Activated CD4-positive, alpha-beta T cell treated with anti-CD3 and anti-CD28 coated beads, Interleukin-2, amount 10 ng/mL, durations not matched to agents 7 days and 5 days (primary cell): Measurements from ENCODE around the gene COL6A2. TPM values are rescaled to one million over a fixed set of nuclear protein-coding genes. Genes with fewer than 3 reads are reported as not detected.

Experiments
- CTCF ChIA-PET: fragments of 350-600 bp; sonication (Branson Sonifier 250); formaldehyde crosslinking; loops from one replicate; lab custom pipeline; 2021; ENCODE audit warnings: antibody characterized with exemption; lab: Charles Lee
- POLR2A ChIA-PET: fragments of 350-600 bp; sonication (Branson Sonifier 250); formaldehyde crosslinking; loops from one replicate; lab custom pipeline; 2021; ENCODE audit warnings: antibody characterized with exemption; lab: Charles Lee
- DNase-seq: peaks from one replicate; pipeline ENCODE4 v3.0.0-alpha.2; 2020
- H3K27ac Mint-ChIP-seq: one replicate; pipeline ENCODE4 v1.8.0; 2021; ENCODE audit warnings: mild to moderate bottlenecking, moderate library complexity, mixed read lengths
- H3K27me3 Mint-ChIP-seq: one replicate; pipeline ENCODE4 v1.8.0; 2021; ENCODE audit warnings: mixed read lengths
- H3K36me3 Mint-ChIP-seq: one replicate; pipeline ENCODE4 v1.8.0; 2021; ENCODE audit warnings: low read depth, mixed read lengths
- H3K4me1 Mint-ChIP-seq: one replicate; pipeline ENCODE4 v1.8.0; 2021; ENCODE audit warnings: mixed read lengths
- H3K4me3 Mint-ChIP-seq: one replicate; pipeline ENCODE4 v1.8.0; 2021; ENCODE audit warnings: mild to moderate bottlenecking, moderate library complexity, mixed read lengths
- H3K9me3 Mint-ChIP-seq: one replicate; pipeline ENCODE4 v1.8.0; 2021; ENCODE audit warnings: mixed read lengths
- total RNA-seq, 2 experiments: library from RNA; stranded (reverse); gene quantifications; one replicate each; pipeline ENCODE4 v1.2.3, GENCODE V29; 2021

The COL6A2 gene
- 1 to 10 TPM; 2.3 to 2.5 TPM for total RNA-seq

DNA sequence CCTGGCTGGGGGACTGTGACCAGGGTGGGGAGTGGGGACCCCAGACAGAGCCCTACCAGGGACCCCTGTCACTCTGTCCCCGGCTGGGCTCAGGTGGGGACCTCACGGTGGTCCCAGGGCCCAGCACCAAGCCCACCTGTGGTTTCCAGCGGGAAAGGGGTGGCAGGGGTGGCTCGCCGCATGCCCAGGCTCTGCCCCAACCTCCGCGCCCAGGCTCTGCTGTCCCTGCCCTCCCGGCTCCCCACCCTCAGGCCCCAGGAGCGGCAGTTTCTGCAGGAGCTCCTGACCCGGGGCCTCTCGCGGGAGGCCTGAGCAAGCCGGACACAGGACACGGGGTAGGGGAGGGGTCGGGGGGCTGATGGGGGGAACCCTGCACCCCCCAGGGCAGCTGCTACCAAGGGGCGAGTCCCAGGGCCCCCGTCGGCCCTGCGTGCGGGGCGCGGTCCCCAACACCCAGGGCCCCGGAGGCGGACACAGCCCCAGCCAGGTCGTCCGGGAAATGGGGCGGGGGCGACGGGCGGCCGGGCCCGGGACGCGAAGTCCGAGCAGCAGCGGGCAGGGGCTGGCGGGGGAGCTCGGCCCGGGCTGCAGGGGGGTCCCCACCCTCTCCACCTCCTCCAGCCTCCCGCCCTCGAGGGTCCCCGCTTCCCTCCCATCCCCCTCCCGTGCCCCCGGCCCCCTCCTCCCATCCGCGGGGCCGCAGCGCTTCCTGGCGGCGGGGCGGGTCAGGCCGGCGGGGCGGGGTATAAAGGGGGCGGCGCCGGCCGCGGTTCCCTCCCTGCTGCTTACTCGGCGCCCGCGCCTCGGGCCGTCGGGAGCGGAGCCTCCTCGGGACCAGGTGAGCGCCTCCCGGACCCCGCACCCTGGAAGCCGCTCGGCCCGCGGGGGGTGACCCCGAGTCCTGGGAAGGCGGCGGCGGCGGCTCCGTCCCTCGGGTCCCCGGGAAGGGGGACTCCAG is at the start of gene COL6A2:
COL6A2 (plus strand) TSS at position 777 of the 958 bp plus-strand sequence.
- H3K4me3 Mint-ChIP-seq, result peak within 1 kb of the TSS; percentile 41
- H3K27ac Mint-ChIP-seq, result no peak within 1 kb of the TSS
- peaks cover 2% of the 10 kb centered on the region for H3K4me1 Mint-ChIP-seq
- peak; percentile 41 for DNase-seq
- peaks cover 3% of the 10 kb centered on the region for H3K9me3 Mint-ChIP-seq
- CTCF ChIA-PET, result no interaction called here
- H3K27me3 Mint-ChIP-seq, result peaks cover 31% of the 10 kb centered on the region
- H3K36me3 Mint-ChIP-seq, result no peaks in the 10 kb centered on the region
- POLR2A ChIA-PET, result no interaction called here

DNA sequence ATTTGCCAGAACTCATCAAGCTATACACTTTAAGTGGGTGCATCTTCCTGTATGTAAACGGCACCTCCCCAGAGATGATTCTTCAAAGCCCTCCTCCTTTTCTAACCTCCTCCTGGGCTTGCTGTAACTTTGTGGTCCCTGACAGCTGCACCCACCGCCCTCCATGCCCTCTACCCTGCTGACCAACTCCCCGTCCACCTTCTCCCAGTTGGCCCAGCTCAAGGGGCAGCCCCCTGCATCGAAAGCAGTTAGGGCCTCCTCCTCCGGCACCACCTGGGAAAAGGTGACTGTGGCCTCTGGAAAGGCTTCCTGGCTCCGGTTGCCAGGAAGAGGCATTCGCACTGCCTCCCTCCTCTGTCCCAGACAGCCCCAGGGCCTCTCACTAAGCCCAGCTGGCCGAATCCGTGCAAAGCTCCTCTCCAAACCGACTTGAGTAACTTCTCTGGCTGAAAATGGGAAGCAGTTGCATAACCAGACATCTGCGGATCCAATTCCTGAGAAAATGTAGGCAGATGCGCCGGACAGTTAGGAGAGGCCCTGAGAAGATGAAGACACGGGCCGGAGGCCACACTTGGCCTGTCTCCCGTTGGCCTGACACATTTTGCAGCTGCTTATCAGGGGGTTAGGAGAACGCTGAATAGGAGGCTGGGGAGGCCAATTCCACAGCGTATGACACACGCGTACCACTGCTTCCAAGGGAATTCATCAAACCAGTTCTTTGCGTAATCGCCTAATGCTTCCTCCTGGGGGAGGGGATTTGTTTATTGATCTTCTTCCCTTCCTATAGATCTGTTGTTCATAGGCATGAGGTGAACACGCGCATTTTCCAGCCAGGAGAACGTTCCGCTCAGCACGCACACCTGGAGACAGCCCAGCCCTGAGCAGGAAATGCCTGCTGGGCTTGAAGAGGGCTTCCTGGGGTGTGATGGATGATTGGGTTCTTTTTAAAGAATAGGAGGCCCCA is 48.7 kb upstream of the COL6A2 start:
- Mint-ChIP-seq H3K4me1 (no peaks in the 10 kb centered on the region), H3K4me3 (no peak overlapping the region), H3K27me3 (no peaks in the 10 kb centered on the region), H3K27ac (no peak overlapping the region), H3K9me3 (no peaks in the 10 kb centered on the region), H3K36me3 (no peaks in the 10 kb centered on the region)
- CTCF ChIA-PET, result no interaction called here
- no peak for DNase-seq
- POLR2A ChIA-PET, result no interaction called here

DNA sequence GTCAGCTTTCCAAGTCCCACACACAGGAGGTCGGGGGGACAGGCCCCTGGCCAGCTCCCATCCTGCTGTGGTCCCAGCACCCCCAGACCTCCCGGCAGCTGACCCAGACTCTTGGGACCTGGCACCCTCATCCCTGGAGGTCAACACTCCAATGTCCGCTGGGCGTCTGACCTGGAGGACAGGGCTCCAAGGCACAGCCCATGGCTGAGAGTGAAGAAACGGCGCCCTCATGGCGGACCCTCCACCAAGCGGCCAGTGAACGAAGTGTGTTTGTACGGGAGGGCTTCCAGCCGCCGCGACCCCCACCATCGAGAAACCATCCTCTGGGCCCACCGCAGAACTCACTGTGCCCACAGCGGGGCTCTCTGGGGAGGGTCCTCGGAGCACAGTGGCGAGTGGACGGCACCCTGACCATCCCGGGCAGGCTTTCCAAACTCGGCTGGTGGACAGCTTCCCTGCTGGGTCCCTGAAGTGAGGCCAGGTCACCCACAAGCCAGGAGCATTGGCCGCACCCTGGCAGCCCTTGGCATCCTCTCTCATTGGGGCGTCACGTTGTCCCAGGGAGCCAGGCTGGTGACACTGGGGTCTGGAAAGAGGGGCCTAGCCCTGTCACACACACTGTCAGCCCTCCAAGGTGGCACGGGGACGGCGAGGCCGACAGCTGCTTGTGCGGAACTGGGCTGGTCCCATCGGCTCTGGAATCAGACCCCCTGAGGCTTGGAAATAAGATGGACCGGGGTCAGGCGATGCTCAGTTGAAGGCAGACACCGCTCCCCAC is 47.8 kb upstream of the COL6A2 start:
- DNase-seq, result no peak
- no peak overlapping the region for H3K27ac Mint-ChIP-seq
- ChIA-PET CTCF (no interaction called here), POLR2A (no interaction called here)
- H3K4me1 Mint-ChIP-seq, result no peaks in the 10 kb centered on the region
- no peaks in the 10 kb centered on the region for H3K36me3 Mint-ChIP-seq
- no peak overlapping the region for H3K4me3 Mint-ChIP-seq
- no peaks in the 10 kb centered on the region for H3K27me3 Mint-ChIP-seq
- H3K9me3 Mint-ChIP-seq, result no peaks in the 10 kb centered on the region

DNA sequence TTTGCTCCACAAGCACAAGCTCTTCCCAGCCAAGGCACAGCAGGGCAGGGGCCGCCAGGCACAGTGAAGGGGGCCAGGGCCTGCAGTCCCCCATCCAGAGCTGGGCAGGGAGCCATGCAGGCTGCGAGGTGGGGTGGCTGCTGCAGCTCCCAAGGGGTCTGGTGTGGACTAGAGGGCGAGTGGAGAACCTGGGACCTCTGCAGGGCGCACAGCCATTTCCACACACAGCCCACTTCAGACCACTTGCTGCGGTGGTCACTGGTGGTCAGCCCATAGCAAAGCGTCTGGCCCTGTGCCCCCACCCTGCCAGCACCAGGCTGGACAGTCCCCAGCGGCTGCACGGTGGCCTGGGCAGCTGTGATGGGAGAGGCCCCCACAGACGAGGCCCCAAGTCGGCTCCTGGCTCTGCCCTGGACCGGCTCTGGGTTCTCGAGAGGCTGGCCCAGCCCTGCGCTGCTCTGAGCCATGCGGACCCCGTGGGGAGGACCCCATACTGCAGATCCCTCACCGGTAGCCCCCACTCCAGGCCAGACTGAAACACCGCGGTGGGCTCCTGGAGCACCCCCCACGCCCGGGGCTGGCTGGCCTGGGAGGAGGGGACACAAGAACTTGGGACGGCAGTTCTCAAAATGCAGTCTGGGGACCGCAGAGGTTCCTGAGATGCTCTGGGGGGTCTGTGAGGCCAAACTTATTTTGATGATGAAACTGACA is 47.1 kb upstream of the COL6A2 start:
- ChIA-PET POLR2A (no interaction called here), CTCF (no interaction called here)
- Mint-ChIP-seq H3K36me3 (no peaks in the 10 kb centered on the region), H3K4me3 (no peak overlapping the region), H3K27ac (no peak overlapping the region), H3K27me3 (no peaks in the 10 kb centered on the region), H3K9me3 (no peaks in the 10 kb centered on the region), H3K4me1 (no peaks in the 10 kb centered on the region)
- DNase-seq, result no peak

DNA sequence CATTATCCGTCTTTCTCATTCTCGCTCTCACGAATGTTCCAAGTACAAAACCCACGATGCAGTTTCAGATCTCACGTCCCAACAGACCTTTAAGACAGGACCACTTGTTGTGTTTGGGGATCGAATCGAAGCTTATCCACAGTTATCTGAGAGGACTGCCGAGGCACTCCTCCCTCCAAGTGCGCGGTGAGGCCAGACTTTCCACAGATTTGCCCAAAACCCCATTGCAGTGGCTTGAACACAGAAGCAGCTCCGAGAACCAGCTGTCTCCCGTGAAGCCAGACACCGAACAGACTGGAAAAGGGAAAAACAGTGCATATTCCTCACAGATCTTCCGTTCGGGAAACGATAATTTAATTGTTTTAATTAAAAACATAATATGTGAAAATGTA is 46.5 kb upstream of the COL6A2 start:
- CTCF ChIA-PET, result no interaction called here
- DNase-seq, result no peak
- POLR2A ChIA-PET, result no interaction called here
- Mint-ChIP-seq H3K4me3 (no peak overlapping the region), H3K9me3 (no peaks in the 10 kb centered on the region), H3K27me3 (peaks cover 2% of the 10 kb centered on the region), H3K4me1 (no peaks in the 10 kb centered on the region), H3K27ac (no peak overlapping the region), H3K36me3 (no peaks in the 10 kb centered on the region)

DNA sequence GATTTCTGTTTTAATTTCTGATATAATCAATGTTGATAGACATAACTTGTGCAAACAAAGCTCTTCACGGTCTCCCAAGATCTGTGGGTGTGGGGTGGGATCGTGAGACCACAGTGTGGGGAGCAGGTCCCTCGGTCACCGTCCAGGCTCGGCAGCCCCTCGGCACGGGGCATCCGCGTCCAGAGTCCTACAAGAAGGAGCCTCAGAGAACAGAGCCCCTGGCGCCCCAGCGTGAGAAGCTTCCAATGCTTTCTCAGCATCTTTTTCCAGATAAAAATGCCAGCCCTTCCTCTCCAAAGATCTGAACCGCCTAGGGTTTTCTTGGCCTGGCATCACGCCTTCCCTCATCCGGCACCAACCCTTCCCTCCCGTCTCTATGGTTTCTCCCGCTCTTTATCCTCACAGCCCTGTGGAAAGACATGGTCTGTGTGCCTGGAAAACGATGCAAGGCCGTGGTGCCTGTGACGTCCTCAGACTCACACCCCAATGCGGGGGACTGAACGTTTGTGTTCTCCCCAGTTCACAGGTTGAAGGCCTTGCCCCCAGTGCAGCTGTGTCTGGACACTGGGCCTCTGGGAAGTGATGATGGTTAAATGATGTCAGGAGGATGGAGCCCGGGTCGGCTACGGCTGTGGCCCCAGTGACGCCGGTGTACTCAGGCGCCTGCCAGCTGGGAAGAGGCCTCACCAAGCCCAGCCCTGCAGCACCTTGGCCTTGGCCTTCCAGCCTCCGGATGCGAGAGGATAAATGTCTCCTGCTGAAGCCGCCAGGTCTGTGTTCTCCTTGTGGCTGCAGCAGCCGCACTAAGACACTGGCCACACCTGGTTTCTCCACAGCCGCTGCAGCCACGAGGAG is 45.9 kb upstream of the COL6A2 start:
- ChIA-PET POLR2A (no interaction called here), CTCF (no interaction called here)
- H3K36me3 Mint-ChIP-seq, result no peaks in the 10 kb centered on the region
- H3K4me1 Mint-ChIP-seq, result peaks cover 2% of the 10 kb centered on the region
- peaks cover 2% of the 10 kb centered on the region for H3K27me3 Mint-ChIP-seq
- no peak overlapping the region for H3K27ac Mint-ChIP-seq
- no peak for DNase-seq
- H3K4me3 Mint-ChIP-seq, result no peak overlapping the region
- H3K9me3 Mint-ChIP-seq, result no peaks in the 10 kb centered on the region

DNA sequence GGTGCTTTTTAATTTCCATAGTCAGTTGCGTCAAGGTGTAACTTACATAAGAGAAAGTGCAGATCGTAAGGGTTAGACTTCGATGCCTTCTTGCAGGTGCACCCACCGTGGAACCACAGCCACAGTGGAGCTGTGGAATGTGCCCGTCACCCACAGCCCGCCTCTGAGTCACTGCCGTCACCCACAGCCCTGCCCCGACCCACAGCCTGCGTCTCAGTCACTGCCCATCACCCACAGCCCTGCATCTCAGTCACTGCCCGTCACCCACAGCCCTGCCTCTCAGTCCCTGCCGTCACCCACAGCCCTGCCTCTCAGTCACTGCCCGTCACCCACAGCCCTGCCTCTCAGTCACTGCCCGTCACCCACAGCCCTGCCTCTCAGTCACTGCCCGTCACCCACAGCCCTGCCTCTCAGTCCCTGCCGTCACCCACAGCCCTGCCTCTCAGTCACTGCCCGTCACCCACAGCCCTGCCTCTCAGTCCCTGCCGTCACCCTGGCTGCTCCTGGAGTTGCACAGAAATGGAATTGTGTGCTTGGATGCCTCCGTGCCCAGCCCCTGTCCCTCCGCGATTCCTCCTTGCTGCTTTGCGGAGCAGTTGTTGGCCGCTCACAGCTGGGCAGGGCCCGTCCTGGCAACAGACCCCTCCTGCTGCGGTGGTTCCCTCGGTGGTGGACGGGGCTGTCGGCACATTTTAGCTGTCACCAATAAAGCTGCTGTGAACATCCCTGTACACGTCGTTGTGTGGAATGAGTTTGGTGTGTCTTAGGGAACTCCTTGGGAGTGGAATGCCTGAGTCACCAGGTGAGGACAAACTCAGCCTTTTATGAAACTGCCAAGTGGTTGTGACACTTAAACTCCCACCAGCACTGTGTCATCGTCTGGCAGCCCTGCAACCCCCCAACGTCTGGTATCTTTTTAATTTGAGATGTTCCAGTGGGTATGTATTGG is 44.9 kb upstream of the COL6A2 start:
- H3K4me1 Mint-ChIP-seq, result peaks cover 9% of the 10 kb centered on the region
- H3K9me3 Mint-ChIP-seq, result no peaks in the 10 kb centered on the region
- CTCF ChIA-PET, result no interaction called here
- no peak overlapping the region for H3K27ac Mint-ChIP-seq
- no peaks in the 10 kb centered on the region for H3K36me3 Mint-ChIP-seq
- no peak overlapping the region for H3K4me3 Mint-ChIP-seq
- DNase-seq, result no peak
- H3K27me3 Mint-ChIP-seq, result peaks cover 2% of the 10 kb centered on the region
- POLR2A ChIA-PET, result no interaction called here

DNA sequence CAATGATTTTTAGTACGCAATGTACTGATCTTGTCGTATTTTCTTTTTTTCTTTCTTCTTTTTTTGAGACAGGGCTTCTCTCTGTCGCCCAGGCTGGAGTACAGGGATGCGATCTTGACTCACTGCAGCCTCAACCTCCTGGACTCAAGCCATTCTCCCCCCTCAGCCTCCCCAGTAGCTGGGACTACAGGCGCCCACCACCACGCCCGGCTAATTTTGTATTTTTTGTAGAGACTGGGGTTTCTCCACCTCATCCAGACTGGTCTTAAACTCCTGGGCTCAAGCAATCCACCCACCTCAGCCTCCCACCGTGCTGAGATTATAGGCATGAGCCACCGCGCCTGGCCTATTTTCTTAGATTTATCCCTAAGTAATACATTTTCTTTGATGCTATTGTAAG is 43.9 kb upstream of the COL6A2 start:
- Mint-ChIP-seq H3K4me3 (no peak overlapping the region), H3K36me3 (no peaks in the 10 kb centered on the region), H3K9me3 (peaks cover 6% of the 10 kb centered on the region), H3K27me3 (peaks cover 2% of the 10 kb centered on the region), H3K27ac (no peak overlapping the region), H3K4me1 (peaks cover 13% of the 10 kb centered on the region)
- ChIA-PET CTCF (no interaction called here), POLR2A (no interaction called here)
- no peak for DNase-seq

DNA sequence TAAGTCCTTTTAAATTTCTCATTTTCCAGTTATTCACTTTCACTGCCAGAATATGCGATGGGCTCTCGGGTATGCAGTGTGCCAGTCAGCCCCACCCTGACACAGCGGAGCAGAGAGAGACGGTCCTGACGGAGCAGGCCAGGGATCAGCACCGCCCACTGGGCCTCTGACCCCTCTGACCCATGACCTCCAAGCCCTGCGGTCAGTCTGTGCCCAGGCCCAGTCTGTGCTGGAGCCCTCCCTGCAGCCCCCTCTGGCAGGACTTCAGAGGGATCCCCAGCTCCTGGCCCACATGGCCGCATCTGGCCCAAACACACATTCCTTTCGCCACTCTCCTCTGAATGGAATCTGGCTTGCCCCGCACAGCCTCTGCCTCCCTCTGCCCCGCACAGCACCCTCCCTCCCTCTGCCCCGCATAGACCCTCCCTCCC is 43.4 kb upstream of the COL6A2 start:
- Mint-ChIP-seq H3K4me3 (no peak overlapping the region), H3K27ac (no peak overlapping the region), H3K27me3 (peaks cover 2% of the 10 kb centered on the region), H3K36me3 (no peaks in the 10 kb centered on the region), H3K4me1 (peaks cover 13% of the 10 kb centered on the region), H3K9me3 (peaks cover 10% of the 10 kb centered on the region)
- POLR2A ChIA-PET, result no interaction called here
- CTCF ChIA-PET, result no interaction called here
- no peak for DNase-seq

DNA sequence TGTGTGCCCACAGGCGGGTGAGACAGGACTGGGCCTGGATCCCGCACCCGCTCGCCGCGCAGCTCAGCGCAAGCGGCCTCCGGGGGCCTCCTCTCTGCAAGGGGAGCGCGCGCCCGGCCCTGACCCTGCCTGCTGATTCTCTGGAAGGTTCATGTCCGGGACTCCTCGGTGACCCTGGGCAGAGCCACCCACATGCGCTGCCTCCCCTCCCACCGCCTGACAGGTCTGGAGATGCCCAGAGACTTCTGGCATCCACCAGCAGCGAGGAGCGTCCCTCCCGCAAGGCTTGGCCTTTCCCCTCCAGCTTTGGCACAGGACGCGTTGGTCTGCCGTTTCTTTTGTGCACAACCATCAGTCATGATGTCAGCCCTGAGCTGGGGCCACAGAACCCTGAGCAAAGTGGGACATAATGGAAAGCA is 42.0 kb upstream of the COL6A2 start:
- H3K9me3 Mint-ChIP-seq, result peaks cover 11% of the 10 kb centered on the region
- peaks cover 2% of the 10 kb centered on the region for H3K27me3 Mint-ChIP-seq
- H3K27ac Mint-ChIP-seq, result no peak overlapping the region
- POLR2A ChIA-PET, result no interaction called here
- no peak for DNase-seq
- H3K4me3 Mint-ChIP-seq, result no peak overlapping the region
- H3K36me3 Mint-ChIP-seq, result no peaks in the 10 kb centered on the region
- CTCF ChIA-PET, result no interaction called here
- peaks cover 13% of the 10 kb centered on the region for H3K4me1 Mint-ChIP-seq
